IMR-90 (cell line): Measurements from ENCODE around the gene NUDT8. TPM values are rescaled to one million over a fixed set of nuclear protein-coding genes. Genes with fewer than 3 reads are reported as not detected.
"Not testable (repeated sequence)": the region's sequence is repeated elsewhere in the genome, so short reads cannot be mapped to it uniquely, and the experiment has no call there.

Experiments used
- ATAC-seq: fragments of 200-7000 bp; cut with Tn5 transposase; 2 replicates; pipeline ENCODE4 v1.9.1; 2020; ENCODE audit warnings: low read depth, mild to moderate bottlenecking, moderate library complexity
- BruUV-seq: library from RNA; stranded (reverse); fragments of 400-500 nt; replicated peaks from 2 replicates; lab custom pipeline; 2021; lab: Mats Ljungman, UMichigan
- CTCF ChIA-PET: fragments of 300-600 bp; formaldehyde crosslinking; extraction: SDS; loops from one replicate; lab custom pipeline; 2021; ENCODE audit warnings: antibody characterized with exemption; lab: Yijun Ruan, JAX
- POLR2A ChIA-PET: fragments of 300-600 bp; sonication (Branson Sonifier 250); formaldehyde crosslinking; loops from one replicate; lab custom pipeline; 2022; ENCODE audit warnings: antibody characterized with exemption; ENCODE audit not compliant: unreplicated experiment; lab: Charles Lee
- DNase-seq: peaks from one replicate; pipeline ENCODE4 v3.0.0; 2013
- H2AFZ ChIP-seq: replicated peaks from 2 replicates; pipeline ENCODE3; 2013; ENCODE audit warnings: low read length, mild to moderate bottlenecking; ENCODE audit not compliant: poor library complexity
- H2AK5ac ChIP-seq: 2 replicates; pipeline ENCODE4 v1.6.1; 2013; ENCODE audit warnings: low read depth, low read length, inconsistent platforms
- H2AK9ac ChIP-seq: replicated peaks from 2 replicates; pipeline ENCODE3; 2013; ENCODE audit warnings: mild to moderate bottlenecking, low read depth, low read length, moderate library complexity; ENCODE audit not compliant: poor library complexity
- H2BK120ac ChIP-seq: 2 replicates; pipeline ENCODE4 v1.6.1; 2013; ENCODE audit warnings: low read depth, low read length, inconsistent platforms
- H2BK15ac ChIP-seq: 3 replicates; pipeline ENCODE4 v1.6.1; 2013; ENCODE audit warnings: low read depth, low read length, inconsistent platforms
- H2BK20ac ChIP-seq: 2 replicates; pipeline ENCODE4 v1.6.1; 2013; ENCODE audit warnings: low read depth, mild to moderate bottlenecking, inconsistent platforms, low read length, moderate library complexity
- H2BK5ac ChIP-seq: 2 replicates; pipeline ENCODE4 v1.6.1; 2013; ENCODE audit warnings: mild to moderate bottlenecking, low read depth, low read length, inconsistent platforms; ENCODE audit not compliant: poor library complexity, severe bottlenecking
- H3K14ac ChIP-seq: replicated peaks from 2 replicates; pipeline ENCODE4 v1.6.1; 2013; ENCODE audit warnings: low read depth, low read length, inconsistent platforms
- H3K18ac ChIP-seq: 2 replicates; pipeline ENCODE4 v1.6.1; 2013; ENCODE audit warnings: low read depth, low read length, control low read depth
- H3K23ac ChIP-seq: 2 replicates; pipeline ENCODE4 v1.6.1; 2013; ENCODE audit warnings: low read depth, low read length, inconsistent platforms
- H3K27ac ChIP-seq: 2 replicates; pipeline ENCODE4 v1.5.1; 2013; ENCODE audit warnings: mild to moderate bottlenecking, control low read depth, low read length; ENCODE audit not compliant: insufficient read depth
- H3K27me3 ChIP-seq: 2 replicates; pipeline ENCODE4 v1.6.1; 2013; ENCODE audit warnings: low read length; ENCODE audit not compliant: control insufficient read depth, insufficient read depth
- H3K36me3 ChIP-seq: 2 replicates; pipeline ENCODE4 v1.6.1; 2013; ENCODE audit warnings: low read length, mixed read lengths; ENCODE audit not compliant: control insufficient read depth, insufficient read depth
- H3K4ac ChIP-seq: 2 replicates; pipeline ENCODE4 v1.6.1; 2013; ENCODE audit warnings: low read depth, low read length, inconsistent platforms
- H3K4me1 ChIP-seq: 2 replicates; pipeline ENCODE4 v1.6.1; 2013; ENCODE audit warnings: low read length, mixed read lengths; ENCODE audit not compliant: control insufficient read depth, insufficient read depth
- H3K4me2 ChIP-seq: 2 replicates; pipeline ENCODE4 v1.6.1; 2013; ENCODE audit warnings: low read depth, mild to moderate bottlenecking, control low read depth, low read length, moderate library complexity
- H3K4me3 ChIP-seq: 2 replicates; pipeline ENCODE4 v1.5.1; 2013; ENCODE audit warnings: low read depth, mild to moderate bottlenecking, control low read depth, low read length, moderate library complexity; ENCODE audit not compliant: insufficient read depth
- H3K56ac ChIP-seq: 2 replicates; pipeline ENCODE4 v1.6.1; 2013; ENCODE audit warnings: low read length, inconsistent platforms; ENCODE audit not compliant: insufficient read depth; ENCODE audit errors: extremely low read depth
- H3K79me1 ChIP-seq, 2 experiments: 2 replicates each; pipeline ENCODE4 v1.6.1; 2013; ENCODE audit warnings: low read length in 2 of 2, inconsistent platforms in 1 of 2, low read depth in 1 of 2
- H3K9ac ChIP-seq: 2 replicates; pipeline ENCODE4 v1.6.1; 2013; ENCODE audit warnings: low read depth, low read length, control low read depth
- H3K9me1 ChIP-seq: 2 replicates; pipeline ENCODE4 v1.6.1; 2013; ENCODE audit warnings: low read length, inconsistent platforms; ENCODE audit not compliant: insufficient read depth
- H3K9me3 ChIP-seq: 2 replicates; pipeline ENCODE4 v1.6.1; 2013; ENCODE audit warnings: low read length; ENCODE audit not compliant: control insufficient read depth, insufficient read depth
- H4K20me1 ChIP-seq: 2 replicates; pipeline ENCODE4 v1.6.1; 2013; ENCODE audit warnings: low read length, inconsistent platforms; ENCODE audit not compliant: insufficient read depth
- H4K5ac ChIP-seq: 2 replicates; pipeline ENCODE4 v1.6.1; 2013; ENCODE audit warnings: mild to moderate bottlenecking, low read depth, low read length, control low read depth
- H4K8ac ChIP-seq, 2 experiments: 2 replicates each; pipeline ENCODE4 v1.6.1; 2013; ENCODE audit warnings: low read depth in 2 of 2, low read length in 2 of 2, control low read depth in 1 of 2, inconsistent platforms in 1 of 2
- H4K91ac ChIP-seq: 2 replicates; pipeline ENCODE4 v1.6.1; 2013; ENCODE audit warnings: low read depth, low read length, inconsistent platforms; ENCODE audit not compliant: insufficient read depth
- WGBS, 2 experiments: methylation state at CpG; one replicate each; pipeline versions ENCODE4 v1.1.5 to v1.1.7; 2013; ENCODE audit warnings: missing lambda C conversion rate in 2 of 2; ENCODE audit not compliant: insufficient read length in 1 of 2; ENCODE audit errors: extremely low coverage in 2 of 2; 5-methylcytosine and 5-hydroxymethylcytosine counted together
- dilution Hi-C: fragments of 300-500 bp; cut with HindIII; formaldehyde crosslinking; loops from one replicate; pipeline ENCODE4 v1.14.3; 2018; ENCODE audit warnings: low sequenced_read_pairs; ENCODE audit not compliant: unreplicated experiment
- in situ Hi-C: fragments of 300-500 bp; cut with MboI; formaldehyde crosslinking; loops from 3 replicates; pipeline ENCODE4 v1.14.3; 2019; ENCODE audit warnings: low sequenced_read_pairs, inconsistent platforms, mixed read lengths
- intact Hi-C: fragments of 100-400 bp; cut with micrococcal nuclease; formaldehyde crosslinking; loops from 2 replicates; pipeline ENCODE4 v1.10.0; 2022
- polyA plus RNA-seq, 3 experiments: library from polyadenylated mRNA; depleted of rRNA; stranded (reverse); fragments of >200 nt; gene quantifications; 2 replicates each; pipeline ENCODE4 v1.2.3, GENCODE V29; 2012; ENCODE audit warnings: low replicate concordance in 1 of 3
- total RNA-seq: library from RNA; depleted of rRNA; stranded (reverse); fragments of >200 nt; gene quantifications from 2 replicates; pipeline ENCODE4 v1.2.3, GENCODE V29; 2012

NUDT8 gene
- total and polyA plus RNA-seq, 2 of the 4 experiments (the other 2 are of a cell fraction) = 1.4 to 2.5 TPM

DNA sequence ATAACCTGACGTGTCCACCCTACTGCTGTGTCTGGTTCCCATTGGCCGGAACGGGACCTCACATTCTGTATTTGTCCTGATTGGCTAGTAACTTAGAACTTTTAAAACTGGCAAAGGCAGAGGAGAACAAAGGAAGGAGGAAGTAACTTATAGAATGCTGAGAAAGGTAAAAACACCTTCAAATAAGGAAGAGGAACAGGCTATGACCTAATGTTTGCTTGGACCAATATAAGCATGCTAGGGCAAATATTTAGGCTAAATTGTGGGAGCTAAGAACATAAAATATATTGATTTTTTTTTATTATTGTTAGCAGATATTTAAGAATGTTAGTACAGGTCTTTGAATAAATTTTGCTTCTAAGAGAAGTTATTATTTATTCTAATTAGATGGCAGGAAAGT lies 7.7 kb upstream of the NUDT8 start:
- DNase-seq, H3K4ac ChIP-seq, H3K9me3 ChIP-seq, ATAC-seq, H4K91ac ChIP-seq, dilution Hi-C loops, H4K20me1 ChIP-seq, H3K9ac ChIP-seq, H3K79me1 ChIP-seq, H3K14ac ChIP-seq, H4K8ac ChIP-seq, H2BK5ac ChIP-seq, H2AK9ac ChIP-seq, H3K4me2 ChIP-seq, in situ Hi-C loops, BruUV-seq, H2AK5ac ChIP-seq, H2BK120ac ChIP-seq, H3K36me3 ChIP-seq, H3K4me1 ChIP-seq, H3K9me1 ChIP-seq, H3K18ac ChIP-seq, H2BK15ac ChIP-seq, H3K56ac ChIP-seq, H3K4me3 ChIP-seq, POLR2A ChIA-PET, H2AFZ ChIP-seq, H2BK20ac ChIP-seq, CTCF ChIA-PET, intact Hi-C loops, H3K27ac ChIP-seq, H3K23ac ChIP-seq, H4K5ac ChIP-seq: not testable (repeated sequence)
- peaks cover 16% of the 10 kb centered on the region; the same call in 1 of the 2 replicates for H3K27me3 ChIP-seq
- no CpG with 5 or more reads among the region's 3 CpGs for WGBS, 2 experiments
